HTERT RPE-1 (cell line): Measurements from ENCODE around the gene PIGL.
"Not testable (repeated sequence)": the region's sequence is repeated elsewhere in the genome, so short reads cannot be mapped to it uniquely, and the experiment has no call there.

Source experiments
- in situ Hi-C: fragments of 300-500 bp; cut with MboI; formaldehyde crosslinking; loops from 4 replicates; pipeline ENCODE4 v1.14.3; 2020; ENCODE audit warnings: low sequenced_read_pairs

Gene PIGL

GRCh38 chr17:16273499-16273898 is 56.5 kb downstream of the PIGL start:
- in situ Hi-C loops = no loop called here

GRCh38 chr17:16273929-16274339 is 56.9 kb downstream of the PIGL start:
- in situ Hi-C loops = no loop called here

GRCh38 chr17:16275024-16275423 is 58.0 kb downstream of the PIGL start:
- in situ Hi-C loops = no loop called here

- in situ Hi-C loops = no loop called here
Observed at GRCh38 chr17:16277163-16277562, 60.2 kb downstream of the PIGL start.

GRCh38 chr17:16281351-16281750 is 64.3 kb downstream of the PIGL start:
- in situ Hi-C loops = no loop called here

- in situ Hi-C loops = no loop called here
Observed at GRCh38 chr17:16282522-16282921, 65.5 kb downstream of the PIGL start.

- in situ Hi-C loops = no loop called here
Observed at GRCh38 chr17:16283705-16284104, 66.7 kb downstream of the PIGL start.

GRCh38 chr17:16285646-16286008 is 68.6 kb downstream of the PIGL start:
- in situ Hi-C loops = no loop called here

- in situ Hi-C loops = no loop called here
Observed at GRCh38 chr17:16286009-16286946, 69.3 kb downstream of the PIGL start.

GRCh38 chr17:16286947-16287562 is 70.0 kb downstream of the PIGL start:
- in situ Hi-C loops = no loop called here

GRCh38 chr17:16287563-16288027 is 70.6 kb downstream of the PIGL start:
- in situ Hi-C loops = no loop called here

- in situ Hi-C loops = no loop called here
Observed at GRCh38 chr17:16288860-16289571, 72.0 kb downstream of the PIGL start.

- in situ Hi-C loops = no loop called here
Observed at GRCh38 chr17:16293931-16294330, 76.9 kb downstream of the PIGL start.

- in situ Hi-C loops = no loop called here
Observed at GRCh38 chr17:16294560-16294959, 77.5 kb downstream of the PIGL start.

- in situ Hi-C loops = not testable (repeated sequence)
Observed at GRCh38 chr17:16296072-16296471, 79.1 kb downstream of the PIGL start.

- in situ Hi-C loops = no loop called here
Observed at GRCh38 chr17:16297367-16298139, 80.5 kb downstream of the PIGL start.

GRCh38 chr17:16298140-16298662 is 81.2 kb downstream of the PIGL start:
- in situ Hi-C loops = no loop called here

- in situ Hi-C loops = no loop called here
Observed at GRCh38 chr17:16300554-16300953, 83.5 kb downstream of the PIGL start.

GRCh38 chr17:16301963-16302855 is 85.2 kb downstream of the PIGL start:
- in situ Hi-C loops = no loop called here

- in situ Hi-C loops = no loop called here
Observed at GRCh38 chr17:16302856-16303255, 85.8 kb downstream of the PIGL start.
